Upper lobe of left lung (tissue), 4 donors: ENCODE measurements around the gene ITK.

Experiments used
- POLR2A ChIP-seq, 4 donors: fragments of 450-650 bp; IDR thresholded peaks; one replicate each; pipeline ENCODE4 v1.5.1; 2016 to 2017; ENCODE audit warnings: antibody characterized with exemption in 4 of 4, mild to moderate bottlenecking in 2 of 4
- POLR2AphosphoS5 ChIP-seq, 2 donors: sonication (generic); formaldehyde crosslinking; IDR thresholded peaks; one replicate each; pipeline ENCODE4 v1.5.1; 2017; ENCODE audit warnings: antibody characterized with exemption in 2 of 2
- TF ChIP-seq, protein P1 (sequence below), 6 experiments: fragments of 450-650 bp in 4 of 6; fragments of 200-600 bp in 2 of 6; sonication (generic) in 2 of 6; IDR thresholded peaks; one replicate each; pipeline ENCODE4 v1.5.1; 2016 to 2019; ENCODE audit warnings: antibody characterized with exemption in 6 of 6

DNA sequence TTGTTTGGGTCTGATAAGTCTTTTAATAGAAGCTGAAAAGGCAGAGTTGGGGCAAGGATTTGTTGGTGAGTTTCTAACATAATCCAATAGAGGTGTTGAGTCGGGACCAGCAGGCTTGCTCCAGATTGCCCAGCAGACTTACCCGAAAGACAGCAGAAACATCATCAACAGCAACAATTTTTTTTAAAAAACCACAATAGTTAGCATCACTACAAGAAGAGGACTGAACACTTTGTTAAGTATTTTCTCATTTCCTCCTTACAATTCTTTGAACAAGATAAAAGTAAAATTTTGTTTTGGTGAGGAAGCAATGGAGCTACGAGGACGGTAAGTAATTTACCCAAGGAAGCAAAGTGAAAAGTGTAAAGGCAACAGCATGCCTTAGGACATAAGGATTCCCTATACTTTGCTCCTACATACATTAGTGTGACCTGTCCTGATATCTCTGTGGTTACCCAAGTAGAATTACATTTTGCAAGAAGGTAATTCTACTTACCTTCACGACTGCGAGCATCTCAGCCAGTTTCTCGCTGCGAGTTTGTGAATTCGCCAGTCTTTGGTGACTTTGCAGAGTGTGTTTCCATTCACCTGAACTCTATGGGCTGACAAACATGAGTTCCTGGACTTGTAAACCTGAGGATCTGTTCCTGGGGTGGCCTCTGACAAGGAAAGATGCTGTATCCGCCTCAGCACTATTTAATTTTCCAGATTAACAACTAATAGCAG is 13.2 kb downstream of the ITK start:
- TF ChIP-seq, protein P1, sequence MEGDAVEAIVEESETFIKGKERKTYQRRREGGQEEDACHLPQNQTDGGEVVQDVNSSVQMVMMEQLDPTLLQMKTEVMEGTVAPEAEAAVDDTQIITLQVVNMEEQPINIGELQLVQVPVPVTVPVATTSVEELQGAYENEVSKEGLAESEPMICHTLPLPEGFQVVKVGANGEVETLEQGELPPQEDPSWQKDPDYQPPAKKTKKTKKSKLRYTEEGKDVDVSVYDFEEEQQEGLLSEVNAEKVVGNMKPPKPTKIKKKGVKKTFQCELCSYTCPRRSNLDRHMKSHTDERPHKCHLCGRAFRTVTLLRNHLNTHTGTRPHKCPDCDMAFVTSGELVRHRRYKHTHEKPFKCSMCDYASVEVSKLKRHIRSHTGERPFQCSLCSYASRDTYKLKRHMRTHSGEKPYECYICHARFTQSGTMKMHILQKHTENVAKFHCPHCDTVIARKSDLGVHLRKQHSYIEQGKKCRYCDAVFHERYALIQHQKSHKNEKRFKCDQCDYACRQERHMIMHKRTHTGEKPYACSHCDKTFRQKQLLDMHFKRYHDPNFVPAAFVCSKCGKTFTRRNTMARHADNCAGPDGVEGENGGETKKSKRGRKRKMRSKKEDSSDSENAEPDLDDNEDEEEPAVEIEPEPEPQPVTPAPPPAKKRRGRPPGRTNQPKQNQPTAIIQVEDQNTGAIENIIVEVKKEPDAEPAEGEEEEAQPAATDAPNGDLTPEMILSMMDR (IDR thresholded peaks at IDR 0.05) = no peak
- TF ChIP-seq POLR2A (IDR thresholded peaks at IDR 0.05) = no peak
- no peak for TF ChIP-seq POLR2AphosphoS5 (IDR thresholded peaks at IDR 0.05)
